Right kidney (tissue), 1 donor: ENCODE data around the gene RUBCNL.
"Not testable (repeated sequence)": the region's sequence is repeated elsewhere in the genome, so short reads cannot be mapped to it uniquely, and the experiment has no call there.

Experiments used
- DNase-seq: peaks from one replicate; pipeline ENCODE4 v3.0.0-alpha.2; 2016

RUBCNL gene

GRCh38 chr13:46374710-46375109 is 12.3 kb downstream of the RUBCNL start:
- DNase-seq = no peak

- DNase-seq = no peak
Observed at GRCh38 chr13:46373623-46374022, 13.4 kb downstream of the RUBCNL start.

DNA sequence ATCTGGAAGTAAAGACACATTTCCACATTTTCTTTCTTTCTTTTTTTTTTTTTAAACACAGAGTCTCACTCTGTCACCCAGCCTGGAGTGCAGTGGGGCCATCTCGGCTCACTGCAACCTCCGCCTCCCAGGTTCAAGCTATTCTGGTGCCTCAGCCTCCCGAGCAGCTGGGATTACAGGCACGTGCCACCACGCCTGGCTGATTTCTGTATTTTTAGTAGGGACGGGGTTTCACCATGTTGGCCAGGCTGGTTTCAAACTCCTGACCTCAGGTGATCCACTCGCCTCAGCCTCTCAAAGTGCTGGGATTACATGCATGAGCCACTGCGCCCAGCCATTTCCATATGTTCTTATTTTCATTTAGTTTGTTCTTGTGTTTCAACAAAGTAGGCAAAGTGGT is 14.1 kb downstream of the RUBCNL start:
- DNase-seq = not testable (repeated sequence)

- no peak for DNase-seq
Observed at GRCh38 chr13:46372071-46372470, 15.0 kb downstream of the RUBCNL start.

DNA sequence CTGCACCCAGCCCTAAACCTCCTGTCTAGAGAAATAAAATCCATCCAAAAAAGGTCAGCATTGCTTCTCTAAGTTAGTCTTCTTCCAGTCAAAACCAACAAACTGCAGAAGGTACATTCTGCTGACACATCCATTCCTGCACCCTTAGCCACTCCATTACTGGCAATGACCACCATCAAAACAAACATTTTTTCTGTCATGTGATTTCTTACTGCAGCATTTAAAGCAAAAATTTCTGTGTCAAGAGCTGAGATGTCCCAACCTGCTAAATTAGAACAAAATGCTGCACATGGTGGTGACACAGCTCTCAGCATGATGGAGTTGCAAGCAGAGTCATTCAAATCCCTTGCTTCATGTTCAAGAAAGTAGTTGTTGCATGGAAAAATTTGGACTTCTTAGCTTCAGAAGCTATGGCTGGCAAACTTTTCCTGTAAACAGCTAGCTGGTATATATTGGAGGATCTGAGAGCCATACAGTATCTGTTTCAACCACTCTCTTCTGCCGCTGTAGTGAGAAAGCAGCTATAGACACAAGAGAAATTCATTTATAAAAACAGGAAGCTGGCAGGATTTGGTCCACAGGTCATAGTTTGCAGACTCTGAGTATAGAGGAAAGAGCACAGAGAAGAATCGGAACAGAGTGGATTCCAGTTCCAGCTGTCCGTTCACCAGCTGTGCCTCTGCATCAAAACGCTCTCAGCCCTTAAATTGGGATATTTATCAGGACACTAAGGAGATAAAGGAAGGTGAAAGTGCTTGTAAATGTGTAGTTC is 17.4 kb downstream of the RUBCNL start:
- DNase-seq = no peak

DNA sequence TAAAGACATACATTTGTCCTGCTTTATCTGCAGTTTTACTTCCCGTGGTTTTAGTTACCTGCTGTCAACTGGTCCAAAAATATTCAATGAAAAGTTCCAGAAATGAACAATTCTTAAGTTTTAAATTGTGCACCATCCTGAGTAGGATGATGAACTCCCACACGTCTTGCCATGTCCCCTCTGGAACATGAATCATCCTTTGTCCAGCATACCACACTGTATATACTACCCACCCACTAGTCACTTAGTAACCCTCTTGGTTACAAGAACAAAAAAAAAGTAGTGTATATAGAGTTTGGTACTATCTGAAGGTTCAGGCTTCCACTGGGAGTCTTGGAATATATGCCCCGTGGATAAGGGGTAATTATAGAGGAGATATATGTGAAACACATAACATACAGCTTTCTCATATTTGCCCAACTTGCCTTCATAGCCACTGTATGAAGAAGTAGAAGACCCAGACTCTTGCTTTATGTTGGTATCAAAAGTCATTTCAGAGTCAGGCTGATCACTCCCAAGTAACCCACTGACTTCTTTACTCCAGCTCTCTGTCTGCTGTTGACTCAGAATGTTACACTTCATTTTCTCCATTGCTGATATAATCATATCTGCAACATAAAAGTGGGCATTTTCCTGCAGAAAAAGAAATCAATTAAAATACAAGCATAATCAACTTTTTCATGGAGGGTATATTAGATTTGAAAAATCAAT is 19.3 kb downstream of the RUBCNL start:
- no peak for DNase-seq

GRCh38 chr13:46361276-46361934 is 25.6 kb downstream of the RUBCNL start:
- no peak for DNase-seq

DNA sequence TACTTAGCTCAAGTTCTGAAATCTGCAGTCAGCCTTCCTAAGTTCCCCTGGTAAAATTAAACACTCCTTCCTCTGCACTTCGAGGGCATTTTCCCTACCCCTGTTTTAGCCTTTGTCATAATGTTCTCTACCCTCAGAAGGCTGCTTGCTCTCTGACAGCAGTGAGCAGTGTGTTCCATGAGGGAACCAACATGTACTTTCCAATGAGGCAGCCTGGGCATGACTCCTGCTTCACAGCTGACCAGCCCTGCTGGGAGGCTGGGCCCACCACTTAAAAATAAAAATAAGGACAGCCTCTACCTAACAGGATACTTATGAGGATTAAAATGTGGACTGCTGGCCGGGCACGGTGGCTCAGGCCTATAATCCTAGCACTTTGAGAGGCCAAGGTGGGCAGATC is 26.4 kb downstream of the RUBCNL start:
- no peak for DNase-seq

DNA sequence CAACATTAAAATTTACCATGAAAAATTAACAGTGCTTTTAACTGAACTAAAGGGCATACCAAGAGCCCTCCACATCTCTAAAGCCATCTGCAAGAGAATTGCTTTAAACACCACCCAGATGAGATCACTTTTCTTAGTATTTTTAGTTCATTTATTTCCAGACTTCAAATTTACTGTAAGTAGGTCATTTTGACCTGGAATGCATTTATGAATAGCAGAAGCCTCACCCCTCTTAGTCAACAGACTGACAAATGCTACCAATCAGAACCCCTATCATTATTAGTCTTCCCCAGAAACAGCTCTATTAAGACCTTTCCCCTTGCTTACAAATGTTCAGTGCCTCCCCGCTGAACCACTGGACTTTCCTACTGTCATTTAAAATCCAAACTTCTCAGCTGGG is 27.3 kb downstream of the RUBCNL start:
- DNase-seq = no peak

DNA sequence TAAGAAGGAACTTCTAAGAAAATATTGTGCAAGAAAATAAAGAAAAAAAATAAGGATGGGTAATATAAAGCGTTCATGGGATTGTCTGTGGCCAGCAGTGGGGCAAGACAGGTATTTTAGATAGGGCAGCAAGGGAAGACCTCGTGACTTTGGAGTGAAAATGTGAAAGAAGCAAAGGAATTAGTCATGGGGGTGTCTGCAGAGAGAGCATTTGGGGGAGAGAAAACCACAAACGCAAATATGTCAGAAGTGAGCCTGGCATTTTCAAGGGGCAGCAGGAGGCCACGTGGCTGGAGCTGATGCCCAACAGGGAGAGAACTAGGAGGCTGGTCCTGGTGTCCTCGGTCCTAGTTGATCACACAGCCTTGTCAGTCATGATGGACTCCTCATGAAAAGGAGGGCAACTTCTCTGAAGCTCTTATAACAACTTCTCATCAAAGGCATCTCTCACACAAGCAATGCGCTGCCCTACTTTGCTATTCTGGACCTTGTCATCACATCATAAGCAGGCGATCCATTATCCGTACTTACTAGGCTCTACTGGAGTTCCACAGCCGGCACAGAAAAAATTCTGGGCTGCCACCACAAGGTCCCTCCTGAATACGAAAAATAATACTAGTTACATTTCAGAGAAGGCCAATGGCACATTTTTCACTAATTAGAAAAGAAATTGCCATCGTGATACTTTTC is 31.0 kb downstream of the RUBCNL start:
- no peak for DNase-seq

GRCh38 chr13:46355088-46355468 is 32.0 kb downstream of the RUBCNL start:
- no peak for DNase-seq

DNA sequence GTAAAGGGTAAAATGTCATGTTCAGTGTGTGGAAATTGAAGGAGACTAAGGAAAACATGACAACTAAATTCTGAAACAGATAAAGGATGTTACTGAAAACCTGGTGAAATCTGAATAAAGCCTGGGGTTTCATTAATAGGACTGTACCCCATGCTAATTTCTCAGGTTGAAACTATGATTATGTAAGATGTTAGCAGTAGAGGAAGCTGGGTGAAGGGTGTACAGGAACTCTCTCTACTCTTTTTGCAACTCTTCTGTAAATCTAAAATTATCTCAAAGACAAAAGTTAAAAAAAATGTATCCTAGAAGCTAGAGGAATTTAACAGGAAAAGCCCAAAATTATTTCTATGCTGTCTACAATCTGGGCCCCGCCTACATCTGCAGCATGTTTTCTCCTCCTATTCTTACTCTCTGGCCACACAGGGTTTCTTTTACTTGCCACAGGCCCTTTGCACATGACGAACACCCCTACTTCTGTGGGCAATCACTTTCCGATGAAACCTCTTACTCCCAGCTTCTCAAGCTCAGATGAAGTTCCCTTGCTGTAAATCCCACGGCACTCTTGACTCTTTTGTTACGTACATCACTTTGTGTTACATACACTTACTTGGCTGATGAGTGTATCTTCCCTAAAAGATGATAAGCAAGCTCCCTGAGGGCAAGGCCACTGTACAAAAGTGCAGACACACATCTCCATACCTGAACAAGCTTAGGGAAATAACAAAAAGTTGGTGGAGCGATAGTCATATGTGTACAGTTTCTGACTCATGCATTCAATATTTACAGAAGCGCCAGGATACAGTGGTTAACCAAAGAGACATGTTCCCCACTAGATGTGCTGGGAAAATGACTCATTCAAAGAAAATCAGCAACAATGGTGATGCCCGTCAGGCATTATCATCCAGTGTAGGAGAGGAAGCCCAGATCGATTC is 32.6 kb downstream of the RUBCNL start:
- DNase-seq = no peak

GRCh38 chr13:46352805-46353204 is 34.2 kb downstream of the RUBCNL start:
- DNase-seq = no peak

GRCh38 chr13:46350003-46350402 is 37.0 kb downstream of the RUBCNL start:
- no peak for DNase-seq

- DNase-seq = no peak
Observed at GRCh38 chr13:46348961-46349360, 38.1 kb downstream of the RUBCNL start.

DNA sequence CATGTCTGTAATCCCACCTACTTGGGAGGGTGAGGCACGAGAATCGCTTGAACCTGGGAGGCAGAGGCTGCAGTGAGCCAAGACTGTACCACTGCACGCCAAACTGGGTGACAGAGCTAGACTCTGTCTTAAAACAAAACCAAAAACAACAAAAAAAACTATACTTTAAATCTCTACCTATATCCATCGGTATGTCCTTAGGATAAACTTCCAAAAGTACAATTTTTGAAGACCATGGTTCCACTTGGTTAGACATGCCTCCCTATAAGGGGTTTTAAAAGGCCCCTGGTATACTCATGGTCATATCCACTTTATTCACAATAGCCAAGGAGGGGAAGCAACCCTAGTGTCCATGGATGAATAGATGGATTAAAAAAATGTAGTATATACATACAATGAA is 39.8 kb downstream of the RUBCNL start:
- DNase-seq = no peak

GRCh38 chr13:46345866-46346265 is 41.2 kb downstream of the RUBCNL start:
- no peak for DNase-seq

- DNase-seq = no peak
Observed at GRCh38 chr13:46345398-46345797, 41.7 kb downstream of the RUBCNL start.

DNA sequence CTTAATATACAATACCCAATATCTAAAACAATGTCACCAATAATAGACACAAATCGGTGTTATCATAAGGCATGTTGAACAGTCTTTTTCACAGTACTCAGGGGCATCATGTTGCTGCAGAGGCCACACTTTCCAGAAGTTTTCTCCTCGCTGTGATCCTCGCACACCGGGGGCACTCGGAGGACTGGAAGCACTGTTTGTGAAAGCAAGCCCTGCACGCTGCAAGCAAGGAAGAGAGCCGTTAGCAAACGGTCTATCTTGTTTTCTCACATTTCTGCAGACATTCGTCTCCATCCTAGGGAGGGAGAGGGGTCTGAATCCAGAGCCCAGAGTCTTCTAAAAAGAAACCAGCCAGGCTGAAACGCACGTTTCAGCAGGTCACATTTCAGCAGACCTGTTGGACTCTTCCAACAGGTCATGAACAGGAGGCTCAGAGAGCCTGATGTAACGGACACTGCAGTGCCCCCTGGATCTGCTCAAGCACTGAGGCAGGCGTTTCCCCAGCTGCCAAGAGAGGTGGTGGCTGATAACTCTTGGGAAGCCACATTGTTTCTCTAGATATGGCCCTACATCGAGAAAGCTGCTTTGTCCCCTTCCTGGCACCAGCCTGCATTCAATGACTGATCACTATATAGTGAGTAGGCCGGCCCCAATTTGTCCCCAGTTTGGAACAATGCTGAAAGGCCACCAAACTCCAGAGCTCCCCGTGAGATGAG is 43.6 kb downstream of the RUBCNL start:
- no peak for DNase-seq

GRCh38 chr13:46342538-46342937 is 44.5 kb downstream of the RUBCNL start:
- no peak for DNase-seq

GRCh38 chr13:46341112-46341711 is 45.8 kb downstream of the RUBCNL start:
- DNase-seq = no peak
